Stimulated activated CD8-positive, alpha-beta memory T cell treated with anti-CD3 and anti-CD28 coated beads, Interleukin-12 subunit alpha, Interleukin-12 subunit beta, amount 100 ng/mL, for 1 hour (primary cell): Measurements from ENCODE around the gene KIF18B.

ENCODE experiments used
- DNase-seq: peaks from one replicate; pipeline ENCODE4 v3.0.0-alpha.2; 2020; ENCODE audit warnings: low read depth

Gene KIF18B

GRCh38 chr17:44919411-44919810 is 28.2 kb downstream of the KIF18B start:
- no peak for DNase-seq

GRCh38 chr17:44918006-44918405 is 29.6 kb downstream of the KIF18B start:
- no peak for DNase-seq

- no peak for DNase-seq
Measured at GRCh38 chr17:44917456-44917855, 30.1 kb downstream of the KIF18B start.

- no peak for DNase-seq
Measured at GRCh38 chr17:44916781-44917241, 30.8 kb downstream of the KIF18B start.

GRCh38 chr17:44915862-44916780 is 31.5 kb downstream of the KIF18B start:
- DNase-seq: no peak

- DNase-seq: no peak
Measured at GRCh38 chr17:44915321-44915726, 32.2 kb downstream of the KIF18B start, which contains the start of gene GFAP. TSS of gene GFAP (minus strand) at chr17:44915500. CDS start at chr17:44915486, 14 bp downstream.

- no peak for DNase-seq
Measured at GRCh38 chr17:44914698-44915271, 32.8 kb downstream of the KIF18B start.

- DNase-seq: no peak
Measured at GRCh38 chr17:44914148-44914547, 33.4 kb downstream of the KIF18B start.

GRCh38 chr17:44913676-44914075 is 33.9 kb downstream of the KIF18B start:
- no peak for DNase-seq

GRCh38 chr17:44912763-44913544 is 34.6 kb downstream of the KIF18B start:
- DNase-seq: no peak

- DNase-seq: peak; percentile 36
Measured at GRCh38 chr17:44911133-44912001, 36.2 kb downstream of the KIF18B start.

- DNase-seq: no peak
Measured at GRCh38 chr17:44910231-44911106, 37.1 kb downstream of the KIF18B start.

- no peak for DNase-seq
Measured at GRCh38 chr17:44909681-44910144, 37.9 kb downstream of the KIF18B start.

- DNase-seq: no peak
Measured at GRCh38 chr17:44908761-44909326, 38.7 kb downstream of the KIF18B start.

GRCh38 chr17:44907729-44908470 is 39.7 kb downstream of the KIF18B start:
- DNase-seq: no peak

GRCh38 chr17:44906763-44907728 is 40.5 kb downstream of the KIF18B start:
- DNase-seq: no peak

GRCh38 chr17:44906010-44906646 is 41.4 kb downstream of the KIF18B start:
- DNase-seq: no peak
